Measurements from ENCODE around the gene SCARF2.
"Not testable (repeated sequence)": the region's sequence is repeated elsewhere in the genome, so short reads cannot be mapped to it uniquely, and the experiment has no call there.

The SCARF2 gene

GRCh38 chr22:20456722-20457076 is 19.1 kb upstream of the SCARF2 start:
- no peak for TF ChIP-seq CTCF (IDR thresholded peaks at IDR 0.05; ENCODE audit: low read depth, low read length, missing control alignments)
- H3K27me3 ChIP-seq (replicated peaks): no peaks in the 10 kb centered on the region
- no peak overlapping the region for H3K27ac ChIP-seq
- H3K36me3 ChIP-seq (replicated peaks): peaks cover 8% of the 10 kb centered on the region
- in situ Hi-C loops (cut with HindIII; ENCODE audit: low pct_ligation_motif_present, low sequenced_read_pairs): no loop called here
- no peak for DNase-seq
- H3K4me3 ChIP-seq (ENCODE audit: low read depth, low read length): no peak overlapping the region

GRCh38 chr22:20456064-20456721 is 18.6 kb upstream of the SCARF2 start:
- TF ChIP-seq CTCF (IDR thresholded peaks at IDR 0.05; ENCODE audit: low read depth, low read length, missing control alignments): peak; percentile 97
- H3K27me3 ChIP-seq (replicated peaks): no peaks in the 10 kb centered on the region
- peaks cover 8% of the 10 kb centered on the region for H3K36me3 ChIP-seq (replicated peaks)
- peak; percentile 64 for DNase-seq
- in situ Hi-C loops (cut with HindIII; ENCODE audit: low pct_ligation_motif_present, low sequenced_read_pairs): no loop called here
- H3K4me3 ChIP-seq (ENCODE audit: low read depth, low read length): no peak overlapping the region
- H3K27ac ChIP-seq: no peak overlapping the region

GRCh38 chr22:20455709-20456063 is 18.1 kb upstream of the SCARF2 start:
- Histone ChIP-seq H3K27me3 (replicated peaks) (no peaks in the 10 kb centered on the region), H3K4me3 (ENCODE audit: low read depth, low read length) (no peak overlapping the region), H3K36me3 (replicated peaks) (peaks cover 3% of the 10 kb centered on the region), H3K27ac (no peak overlapping the region)
- DNase-seq: no peak
- no peak for TF ChIP-seq CTCF (IDR thresholded peaks at IDR 0.05; ENCODE audit: low read depth, low read length, missing control alignments)
- in situ Hi-C loops (cut with HindIII; ENCODE audit: low pct_ligation_motif_present, low sequenced_read_pairs): no loop called here

- H3K36me3 ChIP-seq (replicated peaks): peaks cover 3% of the 10 kb centered on the region
- TF ChIP-seq CTCF (IDR thresholded peaks at IDR 0.05; ENCODE audit: low read depth, low read length, missing control alignments): no peak
- no peaks in the 10 kb centered on the region for H3K27me3 ChIP-seq (replicated peaks)
- in situ Hi-C loops (cut with HindIII; ENCODE audit: low pct_ligation_motif_present, low sequenced_read_pairs): no loop called here
- H3K27ac ChIP-seq: no peak overlapping the region
- DNase-seq: no peak
- H3K4me3 ChIP-seq (ENCODE audit: low read depth, low read length): no peak overlapping the region
Measured at GRCh38 chr22:20453222-20453621, 15.6 kb upstream of the SCARF2 start.

GRCh38 chr22:20451920-20452319 is 14.3 kb upstream of the SCARF2 start:
- no peaks in the 10 kb centered on the region for H3K36me3 ChIP-seq (replicated peaks)
- H3K27ac ChIP-seq: no peak overlapping the region
- in situ Hi-C loops (cut with HindIII; ENCODE audit: low pct_ligation_motif_present, low sequenced_read_pairs): no loop called here
- H3K4me3 ChIP-seq (ENCODE audit: low read depth, low read length): no peak overlapping the region
- H3K27me3 ChIP-seq (replicated peaks): no peaks in the 10 kb centered on the region
- TF ChIP-seq CTCF (IDR thresholded peaks at IDR 0.05; ENCODE audit: low read depth, low read length, missing control alignments): no peak
- no peak for DNase-seq

- H3K27me3 ChIP-seq (replicated peaks); H3K27ac ChIP-seq; H3K4me3 ChIP-seq (ENCODE audit: low read depth, low read length); DNase-seq; H3K36me3 ChIP-seq (replicated peaks); in situ Hi-C loops (cut with HindIII; ENCODE audit: low pct_ligation_motif_present, low sequenced_read_pairs): not testable (repeated sequence)
Measured at GRCh38 chr22:20451129-20451778, 13.6 kb upstream of the SCARF2 start.
